AG09309 (cell line): Measurements from ENCODE around the gene XRCC5.

Experiments
- DNase-seq: peaks from one replicate; pipeline ENCODE4 v3.0.0-alpha.2; 2010; ENCODE audit warnings: low read depth
- H3K4me3 ChIP-seq: 2 replicates; pipeline ENCODE4 v1.5.1; 2011; ENCODE audit warnings: mild to moderate bottlenecking, low read depth, low read length, moderate library complexity; ENCODE audit not compliant: control insufficient read depth
- CTCF ChIP-seq: IDR thresholded peaks from 2 replicates; pipeline ENCODE4 v1.5.1; 2011; ENCODE audit warnings: mild to moderate bottlenecking, low read depth, low read length, inconsistent platforms; ENCODE audit not compliant: insufficient read depth, control insufficient read depth; ENCODE audit errors: missing control alignments

Gene XRCC5

GRCh38 chr2:216126943-216127342, 17.8 kb downstream of the XRCC5 start:
- TF ChIP-seq CTCF = no peak
- no peak overlapping the region for H3K4me3 ChIP-seq
- DNase-seq = no peak

GRCh38 chr2:216130346-216130971, 21.3 kb downstream of the XRCC5 start:
- H3K4me3 ChIP-seq = no peak overlapping the region
- DNase-seq = no peak
- no peak for TF ChIP-seq CTCF

GRCh38 chr2:216131175-216131926, 22.2 kb downstream of the XRCC5 start:
- no peak overlapping the region for H3K4me3 ChIP-seq
- no peak for DNase-seq
- TF ChIP-seq CTCF = no peak

GRCh38 chr2:216132585-216132984, 23.4 kb downstream of the XRCC5 start:
- no peak for TF ChIP-seq CTCF

GRCh38 chr2:216133397-216133796, 24.2 kb downstream of the XRCC5 start:
- no peak for TF ChIP-seq CTCF
- no peak for DNase-seq
- no peak overlapping the region for H3K4me3 ChIP-seq

More at GRCh38 chr2:216132585-216132984, 23.4 kb downstream of the XRCC5 start:
- no peak for DNase-seq
- H3K4me3 ChIP-seq = no peak overlapping the region

- no peak for DNase-seq
- TF ChIP-seq CTCF = no peak
- H3K4me3 ChIP-seq = no peak overlapping the region
Measured at GRCh38 chr2:216134958-216135541, 25.9 kb downstream of the XRCC5 start.
